Prostate gland (tissue), 1 donor: ENCODE measurements around the gene ZNF276.

ENCODE experiments used
- POLR2A ChIP-seq: fragments of 450-650 bp; IDR thresholded peaks from one replicate; pipeline ENCODE4 v1.6.1; 2016; ENCODE audit warnings: antibody characterized with exemption, mild to moderate bottlenecking
- POLR2AphosphoS5 ChIP-seq: sonication (generic); formaldehyde crosslinking; IDR thresholded peaks from one replicate; pipeline ENCODE4 v1.6.1; 2017; ENCODE audit warnings: antibody characterized with exemption

- TF ChIP-seq POLR2AphosphoS5 (no peak), POLR2A (no peak)
Measured at GRCh38 chr16:89707695-89708094, 13.6 kb upstream of the ZNF276 start.
